Endothelial cell (in vitro differentiated cells): Measurements from ENCODE around the gene CPZ. TPM values are rescaled to one million over a fixed set of nuclear protein-coding genes. Genes with fewer than 3 reads are reported as not detected.
"Not testable (repeated sequence)": the region's sequence is repeated elsewhere in the genome, so short reads cannot be mapped to it uniquely, and the experiment has no call there.

Experiments
- DNase-seq: peaks from one replicate; pipeline ENCODE4 v3.0.0; 2021; ENCODE audit warnings: low spot score
- H3K27ac Mint-ChIP-seq: one replicate; pipeline ENCODE4 v1.8.0; 2021; ENCODE audit warnings: mixed read lengths, inconsistent platforms; ENCODE audit not compliant: unreplicated experiment
- H3K27me3 Mint-ChIP-seq: one replicate; pipeline ENCODE4 v1.8.0; 2021; ENCODE audit warnings: mild to moderate bottlenecking, moderate library complexity, mixed read lengths, inconsistent platforms; ENCODE audit not compliant: unreplicated experiment
- H3K36me3 Mint-ChIP-seq: one replicate; pipeline ENCODE4 v1.8.0; 2021; ENCODE audit warnings: mild to moderate bottlenecking, low read depth, mixed read lengths, inconsistent platforms; ENCODE audit not compliant: unreplicated experiment
- H3K4me1 Mint-ChIP-seq: one replicate; pipeline ENCODE4 v1.8.0; 2021; ENCODE audit warnings: mild to moderate bottlenecking, mixed read lengths, inconsistent platforms; ENCODE audit not compliant: unreplicated experiment
- H3K4me3 Mint-ChIP-seq: one replicate; pipeline ENCODE4 v1.8.0; 2021; ENCODE audit warnings: mild to moderate bottlenecking, mixed read lengths, inconsistent platforms; ENCODE audit not compliant: unreplicated experiment
- H3K9me3 Mint-ChIP-seq: one replicate; pipeline ENCODE4 v1.8.0; 2021; ENCODE audit warnings: mixed read lengths, inconsistent platforms; ENCODE audit not compliant: unreplicated experiment
- CTCF ChIP-seq: fragments of 200-600 bp; sonication (generic); IDR thresholded peaks from one replicate; pipeline ENCODE4 v1.5.0; 2021; ENCODE audit warnings: antibody characterized with exemption; ENCODE audit not compliant: unreplicated experiment
- total RNA-seq: library from RNA; stranded (reverse); fragmentation: NEBNext Ultra II Directional; extraction: Animal tissue kit (Norgen Biotek cat#: 25700); gene quantifications from one replicate; pipeline ENCODE4 v1.2.1, GENCODE V29; 2021; ENCODE audit not compliant: unreplicated experiment

Gene CPZ
- total RNA-seq, 1 donor from 2014 or later = 0.90 TPM

GRCh38 chr4:8652181-8653078, 59.9 kb downstream of the CPZ start:
- Mint-ChIP-seq H3K4me3 (no peak overlapping the region), H3K4me1 (no peaks in the 10 kb centered on the region), H3K27ac (no peak overlapping the region), H3K9me3 (no peaks in the 10 kb centered on the region), H3K27me3 (peaks cover 12% of the 10 kb centered on the region), H3K36me3 (no peaks in the 10 kb centered on the region)
- no peak for TF ChIP-seq CTCF
- no peak for DNase-seq

GRCh38 chr4:8653326-8654000, 60.9 kb downstream of the CPZ start:
- no peaks in the 10 kb centered on the region for H3K36me3 Mint-ChIP-seq
- TF ChIP-seq CTCF = no peak
- H3K27me3 Mint-ChIP-seq = peaks cover 14% of the 10 kb centered on the region
- no peaks in the 10 kb centered on the region for H3K4me1 Mint-ChIP-seq
- no peak for DNase-seq
- no peak overlapping the region for H3K27ac Mint-ChIP-seq
- no peak overlapping the region for H3K4me3 Mint-ChIP-seq
- no peaks in the 10 kb centered on the region for H3K9me3 Mint-ChIP-seq

- H3K4me3 Mint-ChIP-seq, H3K36me3 Mint-ChIP-seq, DNase-seq, H3K4me1 Mint-ChIP-seq, H3K27ac Mint-ChIP-seq, H3K9me3 Mint-ChIP-seq: not testable (repeated sequence)
- H3K27me3 Mint-ChIP-seq = peaks cover 10% of the 10 kb centered on the region
Observed at GRCh38 chr4:8654139-8654538, 61.6 kb downstream of the CPZ start.

- H3K27me3 Mint-ChIP-seq = peaks cover 8% of the 10 kb centered on the region
- H3K9me3 Mint-ChIP-seq = no peaks in the 10 kb centered on the region
- no peak for TF ChIP-seq CTCF
- no peaks in the 10 kb centered on the region for H3K36me3 Mint-ChIP-seq
- no peak overlapping the region for H3K27ac Mint-ChIP-seq
- no peak for DNase-seq
- no peak overlapping the region for H3K4me3 Mint-ChIP-seq
- peaks cover 2% of the 10 kb centered on the region for H3K4me1 Mint-ChIP-seq
Observed at GRCh38 chr4:8655411-8656184, 63.0 kb downstream of the CPZ start.

GRCh38 chr4:8656185-8656517, 63.6 kb downstream of the CPZ start:
- H3K9me3 Mint-ChIP-seq = no peaks in the 10 kb centered on the region
- H3K27ac Mint-ChIP-seq = no peak overlapping the region
- H3K36me3 Mint-ChIP-seq = no peaks in the 10 kb centered on the region
- H3K4me3 Mint-ChIP-seq = no peak overlapping the region
- H3K27me3 Mint-ChIP-seq = peaks cover 8% of the 10 kb centered on the region
- peaks cover 4% of the 10 kb centered on the region for H3K4me1 Mint-ChIP-seq
- TF ChIP-seq CTCF = no peak
- DNase-seq = no peak
